ENCODE measurements around the gene PPP1R11. TPM values are rescaled to one million over a fixed set of nuclear protein-coding genes. Genes with fewer than 3 reads are reported as not detected.

Gene PPP1R11
- total and polyA plus RNA-seq, 2 experiments from 2014 or later = 30.0 to 63.7 TPM

DNA sequence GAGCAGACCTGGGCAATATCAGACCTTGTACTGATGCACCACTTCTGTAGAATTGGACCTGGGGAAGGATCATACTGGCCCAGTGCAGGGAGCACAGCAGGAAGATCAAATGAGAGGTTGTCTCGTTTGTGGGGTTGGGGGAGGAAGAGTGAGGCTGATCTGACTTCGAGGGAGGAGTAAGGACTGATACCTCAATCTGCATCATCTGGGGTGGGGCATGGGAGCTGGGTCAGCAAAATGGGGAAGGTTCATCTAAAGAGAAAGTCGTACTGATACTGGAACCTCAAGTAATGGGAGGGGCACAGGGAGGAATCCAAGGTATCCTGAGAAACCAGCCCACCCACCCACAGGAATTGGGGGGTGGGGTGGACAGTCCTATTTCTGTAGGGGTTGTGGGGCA lies 4.9 kb downstream of the PPP1R11 start:
- no peak for DNase-seq (ENCODE audit: low read depth in 1 of 2, low spot score in 1 of 2)
- Histone ChIP-seq H3K4me1 (ENCODE audit: low read depth) (no peaks in the 10 kb centered on the region), H3K4me3 (peak overlapping the region; percentile 6), H3K36me3 (no peaks in the 10 kb centered on the region), H3K27me3 (peaks cover 70% of the 10 kb centered on the region), H3K27ac (no peak overlapping the region), H3K9me3 (ENCODE audit: low read depth) (no peaks in the 10 kb centered on the region)
- TF ChIP-seq, protein P1, sequence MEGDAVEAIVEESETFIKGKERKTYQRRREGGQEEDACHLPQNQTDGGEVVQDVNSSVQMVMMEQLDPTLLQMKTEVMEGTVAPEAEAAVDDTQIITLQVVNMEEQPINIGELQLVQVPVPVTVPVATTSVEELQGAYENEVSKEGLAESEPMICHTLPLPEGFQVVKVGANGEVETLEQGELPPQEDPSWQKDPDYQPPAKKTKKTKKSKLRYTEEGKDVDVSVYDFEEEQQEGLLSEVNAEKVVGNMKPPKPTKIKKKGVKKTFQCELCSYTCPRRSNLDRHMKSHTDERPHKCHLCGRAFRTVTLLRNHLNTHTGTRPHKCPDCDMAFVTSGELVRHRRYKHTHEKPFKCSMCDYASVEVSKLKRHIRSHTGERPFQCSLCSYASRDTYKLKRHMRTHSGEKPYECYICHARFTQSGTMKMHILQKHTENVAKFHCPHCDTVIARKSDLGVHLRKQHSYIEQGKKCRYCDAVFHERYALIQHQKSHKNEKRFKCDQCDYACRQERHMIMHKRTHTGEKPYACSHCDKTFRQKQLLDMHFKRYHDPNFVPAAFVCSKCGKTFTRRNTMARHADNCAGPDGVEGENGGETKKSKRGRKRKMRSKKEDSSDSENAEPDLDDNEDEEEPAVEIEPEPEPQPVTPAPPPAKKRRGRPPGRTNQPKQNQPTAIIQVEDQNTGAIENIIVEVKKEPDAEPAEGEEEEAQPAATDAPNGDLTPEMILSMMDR (IDR thresholded peaks at IDR 0.05; ENCODE audit: low read depth, low read length) = no peak

- Histone ChIP-seq H3K4me1 (ENCODE audit: low read depth) (no peaks in the 10 kb centered on the region), H3K27me3 (peaks cover 88% of the 10 kb centered on the region), H3K9me3 (ENCODE audit: low read depth) (no peaks in the 10 kb centered on the region), H3K4me3 (no peak overlapping the region), H3K27ac (no peak overlapping the region), H3K36me3 (no peaks in the 10 kb centered on the region)
- TF ChIP-seq, protein P1 (IDR thresholded peaks at IDR 0.05; ENCODE audit: low read depth, low read length) = no peak
- no peak for DNase-seq (ENCODE audit: low read depth in 1 of 2, low spot score in 1 of 2)
Measured at GRCh38 chr6:30073489-30074235, 6.7 kb downstream of the PPP1R11 start.

DNA sequence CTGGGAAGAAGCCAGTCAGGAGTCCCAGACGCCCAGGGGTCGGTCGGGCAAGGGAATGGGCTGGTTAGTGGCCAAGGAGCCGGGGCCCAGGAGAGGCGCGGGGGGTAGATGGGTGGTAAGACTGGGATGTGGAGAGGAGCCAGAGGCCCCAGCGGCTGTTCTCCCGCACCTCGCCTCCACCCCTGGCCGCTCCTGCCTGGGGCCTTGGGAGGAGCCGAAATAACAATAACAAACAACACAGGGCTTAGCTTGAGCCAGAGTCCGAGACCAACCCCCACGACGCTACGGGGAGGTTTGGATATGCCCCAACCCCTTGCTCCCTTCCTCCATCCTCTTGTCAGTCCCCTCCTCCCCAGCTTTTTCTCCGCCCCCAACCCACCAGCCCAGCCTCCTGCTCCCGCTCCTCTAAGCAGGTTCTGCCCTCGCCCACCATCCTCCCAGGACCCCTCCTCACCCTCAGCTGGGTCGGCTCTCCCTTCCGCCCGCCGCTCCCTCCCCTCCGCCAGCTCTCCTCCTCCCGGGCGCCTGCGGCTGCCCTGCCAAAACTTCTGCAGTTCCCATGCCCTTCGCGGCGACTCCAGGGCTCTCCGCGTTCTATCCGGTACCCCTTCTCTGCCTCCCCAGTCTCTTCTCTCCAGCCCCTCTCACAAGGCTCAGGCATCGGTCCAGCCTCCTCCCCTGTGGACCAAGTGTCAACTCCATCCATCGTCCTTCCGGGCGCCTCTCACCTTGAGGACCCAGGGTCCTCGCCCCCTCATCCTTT lies 7.5 kb downstream of the PPP1R11 start:
- Histone ChIP-seq H3K4me1 (ENCODE audit: low read depth) (no peaks in the 10 kb centered on the region), H3K27me3 (peaks cover 96% of the 10 kb centered on the region), H3K36me3 (no peaks in the 10 kb centered on the region), H3K27ac (no peak overlapping the region), H3K4me3 (peak overlapping the region; percentile 4), H3K9me3 (ENCODE audit: low read depth) (no peaks in the 10 kb centered on the region)
- TF ChIP-seq, protein P1 (IDR thresholded peaks at IDR 0.05; ENCODE audit: low read depth, low read length) = no peak
- no peak for DNase-seq (ENCODE audit: low read depth in 1 of 2, low spot score in 1 of 2)

DNA sequence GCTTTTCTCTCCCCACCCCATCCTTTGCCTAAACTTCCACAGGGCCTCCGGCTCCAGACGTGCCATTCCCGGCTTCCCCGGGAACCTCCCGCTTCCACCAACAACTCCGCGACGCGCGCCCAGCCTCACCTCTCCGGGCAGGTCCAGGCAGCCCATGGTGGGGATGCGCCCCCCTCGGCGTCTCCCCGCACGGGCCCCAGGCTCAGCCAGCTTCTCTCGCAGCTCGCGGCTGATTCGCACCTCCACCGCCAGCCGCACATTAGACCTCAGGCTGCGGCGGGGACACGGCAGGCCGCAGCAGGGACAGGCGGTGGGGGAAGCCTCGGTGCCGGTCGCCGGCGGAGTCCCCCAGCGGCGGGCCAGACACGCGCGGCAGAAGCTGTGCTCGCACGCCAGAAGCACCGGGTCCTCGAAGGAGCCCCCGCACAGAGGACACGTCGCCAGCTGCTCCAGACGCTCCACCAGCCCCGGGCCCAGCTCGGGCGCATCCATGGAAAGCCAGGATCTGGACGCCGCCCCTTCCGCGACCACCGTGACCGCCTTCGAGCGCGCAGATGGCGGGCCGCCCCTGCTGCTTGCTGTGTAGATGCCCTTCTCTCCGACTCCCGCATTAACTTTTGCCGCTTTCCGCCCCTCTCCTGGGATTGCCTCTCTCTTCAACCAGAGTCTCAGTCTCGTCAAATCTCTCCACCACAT lies 8.2 kb downstream of the PPP1R11 start, which contains the start of gene RNF39:
Gene RNF39, minus strand, starts transcription at position 676 of the 696 bp plus-strand sequence. Its CDS starts 184 bp downstream, at position 492.
- Histone ChIP-seq H3K9me3 (ENCODE audit: low read depth) (no peaks in the 10 kb centered on the region), H3K4me3 (peak within 1 kb of the TSS; percentile 4), H3K4me1 (ENCODE audit: low read depth) (no peaks in the 10 kb centered on the region), H3K27ac (no peak within 1 kb of the TSS), H3K36me3 (no peaks in the 10 kb centered on the region), H3K27me3 (peaks cover 99% of the 10 kb centered on the region)
- no peak for DNase-seq (ENCODE audit: low read depth in 1 of 2, low spot score in 1 of 2)
- TF ChIP-seq, protein P1 (IDR thresholded peaks at IDR 0.05; ENCODE audit: low read depth, low read length) = no peak

Data from cardiac muscle cell (in vitro differentiated cells and primary cell).